ENCODE measurements around the gene MIOX. TPM values are rescaled to one million over a fixed set of nuclear protein-coding genes. Genes with fewer than 3 reads are reported as not detected.

The MIOX gene
- total RNA-seq, 1 experiment from 2014 or later = 1.4 TPM

GRCh38 chr22:50452649-50453048 lies 34.0 kb upstream of the MIOX start:
- Histone ChIP-seq H2AFZ (ENCODE audit: low read length) (no peak overlapping the region), H3K79me1 (ENCODE audit: insufficient read depth, low read depth, low read length, poor library complexity, severe bottlenecking) (no peaks in the 10 kb centered on the region), H3T11ph (ENCODE audit: low read length) (no peak overlapping the region), H3K14ac (ENCODE audit: insufficient read depth, low read length) (no peak overlapping the region), H3K56ac (ENCODE audit: insufficient read length, low read depth, low read length) (no peak overlapping the region), H4K20me1 (ENCODE audit: control insufficient read depth, insufficient read depth, insufficient read length) (peaks cover 5% of the 10 kb centered on the region), H2BK15ac (ENCODE audit: low read depth, low read length) (no peak overlapping the region), H4K5ac (ENCODE audit: insufficient read length, low read depth, low read length) (no peak overlapping the region), H3K27ac (ENCODE audit: insufficient read length, low read depth, low read length) (no peak overlapping the region), H4K8ac (replicated peaks; ENCODE audit: insufficient read length, low read depth, low read length) (no peak overlapping the region), H3K79me2 (ENCODE audit: insufficient read depth, low read length) (no peaks in the 10 kb centered on the region), H2BK5ac (ENCODE audit: insufficient read length, low read length) (no peak overlapping the region), H3K4ac (ENCODE audit: low read depth, low read length) (no peak overlapping the region), H2BK120ac (ENCODE audit: low read depth, low read length, poor library complexity, severe bottlenecking) (no peak overlapping the region), H4K91ac (ENCODE audit: insufficient read length, low read depth, low read length) (no peak overlapping the region), H3K9ac (ENCODE audit: extremely low read depth, insufficient read length, low read length) (no peak overlapping the region), H2BK12ac (ENCODE audit: insufficient read length, low read depth, low read length) (no peak overlapping the region), H3K9me3 (ENCODE audit: control insufficient read depth, low read depth, low read length) (no peaks in the 10 kb centered on the region), H3K4me1 (ENCODE audit: insufficient read depth, low read length) (no peaks in the 10 kb centered on the region), H2BK20ac (ENCODE audit: low read depth, low read length, poor library complexity, severe bottlenecking) (no peak overlapping the region), H3K23me2 (ENCODE audit: insufficient read length, low read depth, low read length, poor library complexity, severe bottlenecking) (no peaks in the 10 kb centered on the region), H3K18ac (ENCODE audit: insufficient read length, low read depth, low read length) (no peak overlapping the region), H3K23ac (ENCODE audit: insufficient read length, low read depth, low read length) (no peak overlapping the region), H3K4me2 (ENCODE audit: insufficient read depth, insufficient read length, low read length) (no peak overlapping the region), H2AK5ac (ENCODE audit: insufficient read length, low read length) (no peak overlapping the region), H3K27me3 (ENCODE audit: insufficient read depth, low read length) (no peaks in the 10 kb centered on the region)
- DNase-seq = no peak
- Mint-ChIP-seq H3K4me3 (no peak overlapping the region), H3K36me3 (ENCODE audit: insufficient read depth in 1 of 3, low read depth in 3 of 3) (peaks cover 24 to 71% (median 70%) of the 10 kb centered on the region in 3 experiments; a peak in 6 of 7 replicates), H3K27me3 (ENCODE audit: low read depth) (no peaks in the 10 kb centered on the region), H3K27ac (no peak overlapping the region), H3K9me3 (no peaks in the 10 kb centered on the region; a peak in 1 of 5 replicates), H3K4me1 (no peaks in the 10 kb centered on the region)
- no CpG with 5 or more reads among the region's 5 CpGs for WGBS (ENCODE audit: extremely low coverage, insufficient read length, low lambda C conversion rate)
- no peak for TF ChIP-seq CTCF (conservative IDR thresholded peaks at IDR 0.05)

Measured in H9 (cell line).